Uterus (tissue), 4 donors: ENCODE results near the gene TRIM32. TPM values are rescaled to one million over a fixed set of nuclear protein-coding genes. Genes with fewer than 3 reads are reported as not detected.
"Not testable (repeated sequence)": the region's sequence is repeated elsewhere in the genome, so short reads cannot be mapped to it uniquely, and the experiment has no call there.

Experiments
- DNase-seq, 2 donors: peaks; one replicate each; pipeline ENCODE4 v3.0.0-alpha.2; 2019 to 2020
- H3K27ac ChIP-seq, 2 donors: fragments of 200-600 bp; sonication (generic); 1 replicate in 1 of 2; 2 replicates in 1 of 2; pipeline ENCODE4 v1.5.1; 2016 to 2018
- H3K27me3 ChIP-seq, 2 donors: fragments of 200-600 bp; sonication (generic); one replicate each; pipeline ENCODE4 v1.5.1; 2018 to 2019; ENCODE audit warnings: control low read depth in 1 of 2
- H3K36me3 ChIP-seq, 2 donors: fragments of 200-600 bp; sonication (generic); one replicate each; pipeline ENCODE4 v1.5.1; 2019; ENCODE audit warnings: control low read depth in 1 of 2
- H3K4me1 ChIP-seq, 2 donors: fragments of 200-600 bp; sonication (generic); one replicate each; pipeline ENCODE4 v1.5.1; 2018 to 2019; ENCODE audit warnings: control low read depth in 1 of 2
- H3K4me3 ChIP-seq, 2 donors: fragments of 200-600 bp; sonication (generic); 1 replicate in 1 of 2; 2 replicates in 1 of 2; pipeline ENCODE4 v1.5.1; 2018 to 2019; ENCODE audit warnings: mild to moderate bottlenecking in 1 of 2
- H3K9me3 ChIP-seq, 2 donors: fragments of 200-600 bp; sonication (generic); one replicate each; pipeline ENCODE4 v1.5.1; 2019; ENCODE audit warnings: control low read depth in 1 of 2
- CTCF ChIP-seq, 4 experiments: fragments of 200-600 bp in 2 of 4; fragments of 450-650 bp in 2 of 4; sonication (generic) in 2 of 4; IDR thresholded peaks; one replicate each; pipeline ENCODE4 v1.5.1; 2016 to 2019; ENCODE audit warnings: antibody characterized with exemption in 4 of 4, mild to moderate bottlenecking in 2 of 4, moderate library complexity in 1 of 4
- POLR2A ChIP-seq, 2 donors: fragments of 450-650 bp; IDR thresholded peaks; one replicate each; pipeline ENCODE4 v1.6.1; 2016; ENCODE audit warnings: antibody characterized with exemption in 2 of 2, mild to moderate bottlenecking in 1 of 2, moderate library complexity in 1 of 2
- intact Hi-C: fragments of 100-400 bp; cut with DNase I; formaldehyde crosslinking; loops from one replicate; pipeline ENCODE4 v1.15.1; 2023; ENCODE audit warnings: low total_unique reads
- total RNA-seq, 4 donors: library from RNA; depleted of rRNA in 3 of 4; stranded (reverse); fragments of >200 nt in 3 of 4; gene quantifications; one replicate each; pipeline versions ENCODE4 v1.1.0 to v1.2.4, GENCODE V29; 2014 to 2023
- donor health status: DM: yes; HTN: yes; CAD: no.

The TRIM32 gene
- total RNA-seq, 4 donors from 2014 or later: 13.2 to 36.0 (median 25.3) TPM

- H3K27me3 ChIP-seq: no peaks in the 10 kb centered on the region
- H3K27ac ChIP-seq: peak overlapping the region; percentile 76 to 79
- no peaks in the 10 kb centered on the region for H3K36me3 ChIP-seq
- peak overlapping the region; percentile 92 for H3K4me3 ChIP-seq
- no peak for DNase-seq
- H3K4me1 ChIP-seq: peaks cover 13% of the 10 kb centered on the region in 2 donors
- H3K9me3 ChIP-seq: no peaks in the 10 kb centered on the region
- TF ChIP-seq CTCF (IDR thresholded peaks at IDR 0.05): no peak
- TF ChIP-seq POLR2A (IDR thresholded peaks at IDR 0.05): no peak
- intact Hi-C loops: no loop called here
Observed at GRCh38 chr9:116687754-116688135, 640 bp downstream of the TRIM32 start.

GRCh38 chr9:116688806-116689485 lies 1.8 kb downstream of the TRIM32 start:
- intact Hi-C loops: no loop called here
- Histone ChIP-seq H3K4me1 (peaks cover 13% of the 10 kb centered on the region in 2 donors), H3K27ac (no peak overlapping the region), H3K4me3 (no peak overlapping the region), H3K36me3 (no peaks in the 10 kb centered on the region), H3K9me3 (no peaks in the 10 kb centered on the region), H3K27me3 (no peaks in the 10 kb centered on the region)
- DNase-seq: no peak
- TF ChIP-seq POLR2A (IDR thresholded peaks at IDR 0.05): no peak
- TF ChIP-seq CTCF (IDR thresholded peaks at IDR 0.05): no peak

- H3K27ac ChIP-seq: no peak overlapping the region
- no peaks in the 10 kb centered on the region for H3K36me3 ChIP-seq
- no peak for TF ChIP-seq POLR2A (IDR thresholded peaks at IDR 0.05)
- TF ChIP-seq CTCF (IDR thresholded peaks at IDR 0.05): no peak
- peaks cover 13% of the 10 kb centered on the region in 2 donors for H3K4me1 ChIP-seq
- no peak for DNase-seq
- H3K4me3 ChIP-seq: no peak overlapping the region
- no peaks in the 10 kb centered on the region for H3K27me3 ChIP-seq
- H3K9me3 ChIP-seq: no peaks in the 10 kb centered on the region
- intact Hi-C loops: no loop called here
Observed at GRCh38 chr9:116689486-116690032, 2.5 kb downstream of the TRIM32 start.

- H3K9me3 ChIP-seq, H3K27me3 ChIP-seq, intact Hi-C loops, H3K27ac ChIP-seq, H3K36me3 ChIP-seq, DNase-seq, H3K4me3 ChIP-seq: not testable (repeated sequence)
- peaks cover 13% of the 10 kb centered on the region in 2 donors for H3K4me1 ChIP-seq
Observed at GRCh38 chr9:116690805-116691204, 3.7 kb downstream of the TRIM32 start.

GRCh38 chr9:116691607-116692006 lies 4.5 kb downstream of the TRIM32 start:
- H3K4me1 ChIP-seq: peaks cover 6 to 8% of the 10 kb centered on the region in 2 donors
- intact Hi-C loops: no loop called here

More at GRCh38 chr9:116691607-116692006, 4.5 kb downstream of the TRIM32 start:
- H3K36me3 ChIP-seq: no peaks in the 10 kb centered on the region
- no peak for DNase-seq
- no peaks in the 10 kb centered on the region for H3K27me3 ChIP-seq
- H3K4me3 ChIP-seq: no peak overlapping the region
- TF ChIP-seq CTCF (IDR thresholded peaks at IDR 0.05) (no peak), POLR2A (IDR thresholded peaks at IDR 0.05) (no peak)
- H3K27ac ChIP-seq: no peak overlapping the region
- H3K9me3 ChIP-seq: no peaks in the 10 kb centered on the region
